HG02943 (cell line): ENCODE data around the gene ADAMTS12.
A peak's percentile ranks its signal among the peaks of the same experiment; 100 is the strongest.

Experiments
- ATAC-seq: cut with Tn5 transposase; IDR thresholded peaks from one replicate; pipeline ENCODE4 v1.9.1; 2021; ENCODE audit warnings: mild to moderate bottlenecking, low read depth, moderate library complexity; ENCODE audit not compliant: unreplicated experiment

Gene ADAMTS12, protein sequence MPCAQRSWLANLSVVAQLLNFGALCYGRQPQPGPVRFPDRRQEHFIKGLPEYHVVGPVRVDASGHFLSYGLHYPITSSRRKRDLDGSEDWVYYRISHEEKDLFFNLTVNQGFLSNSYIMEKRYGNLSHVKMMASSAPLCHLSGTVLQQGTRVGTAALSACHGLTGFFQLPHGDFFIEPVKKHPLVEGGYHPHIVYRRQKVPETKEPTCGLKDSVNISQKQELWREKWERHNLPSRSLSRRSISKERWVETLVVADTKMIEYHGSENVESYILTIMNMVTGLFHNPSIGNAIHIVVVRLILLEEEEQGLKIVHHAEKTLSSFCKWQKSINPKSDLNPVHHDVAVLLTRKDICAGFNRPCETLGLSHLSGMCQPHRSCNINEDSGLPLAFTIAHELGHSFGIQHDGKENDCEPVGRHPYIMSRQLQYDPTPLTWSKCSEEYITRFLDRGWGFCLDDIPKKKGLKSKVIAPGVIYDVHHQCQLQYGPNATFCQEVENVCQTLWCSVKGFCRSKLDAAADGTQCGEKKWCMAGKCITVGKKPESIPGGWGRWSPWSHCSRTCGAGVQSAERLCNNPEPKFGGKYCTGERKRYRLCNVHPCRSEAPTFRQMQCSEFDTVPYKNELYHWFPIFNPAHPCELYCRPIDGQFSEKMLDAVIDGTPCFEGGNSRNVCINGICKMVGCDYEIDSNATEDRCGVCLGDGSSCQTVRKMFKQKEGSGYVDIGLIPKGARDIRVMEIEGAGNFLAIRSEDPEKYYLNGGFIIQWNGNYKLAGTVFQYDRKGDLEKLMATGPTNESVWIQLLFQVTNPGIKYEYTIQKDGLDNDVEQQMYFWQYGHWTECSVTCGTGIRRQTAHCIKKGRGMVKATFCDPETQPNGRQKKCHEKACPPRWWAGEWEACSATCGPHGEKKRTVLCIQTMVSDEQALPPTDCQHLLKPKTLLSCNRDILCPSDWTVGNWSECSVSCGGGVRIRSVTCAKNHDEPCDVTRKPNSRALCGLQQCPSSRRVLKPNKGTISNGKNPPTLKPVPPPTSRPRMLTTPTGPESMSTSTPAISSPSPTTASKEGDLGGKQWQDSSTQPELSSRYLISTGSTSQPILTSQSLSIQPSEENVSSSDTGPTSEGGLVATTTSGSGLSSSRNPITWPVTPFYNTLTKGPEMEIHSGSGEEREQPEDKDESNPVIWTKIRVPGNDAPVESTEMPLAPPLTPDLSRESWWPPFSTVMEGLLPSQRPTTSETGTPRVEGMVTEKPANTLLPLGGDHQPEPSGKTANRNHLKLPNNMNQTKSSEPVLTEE (N-terminal part only)

DNA sequence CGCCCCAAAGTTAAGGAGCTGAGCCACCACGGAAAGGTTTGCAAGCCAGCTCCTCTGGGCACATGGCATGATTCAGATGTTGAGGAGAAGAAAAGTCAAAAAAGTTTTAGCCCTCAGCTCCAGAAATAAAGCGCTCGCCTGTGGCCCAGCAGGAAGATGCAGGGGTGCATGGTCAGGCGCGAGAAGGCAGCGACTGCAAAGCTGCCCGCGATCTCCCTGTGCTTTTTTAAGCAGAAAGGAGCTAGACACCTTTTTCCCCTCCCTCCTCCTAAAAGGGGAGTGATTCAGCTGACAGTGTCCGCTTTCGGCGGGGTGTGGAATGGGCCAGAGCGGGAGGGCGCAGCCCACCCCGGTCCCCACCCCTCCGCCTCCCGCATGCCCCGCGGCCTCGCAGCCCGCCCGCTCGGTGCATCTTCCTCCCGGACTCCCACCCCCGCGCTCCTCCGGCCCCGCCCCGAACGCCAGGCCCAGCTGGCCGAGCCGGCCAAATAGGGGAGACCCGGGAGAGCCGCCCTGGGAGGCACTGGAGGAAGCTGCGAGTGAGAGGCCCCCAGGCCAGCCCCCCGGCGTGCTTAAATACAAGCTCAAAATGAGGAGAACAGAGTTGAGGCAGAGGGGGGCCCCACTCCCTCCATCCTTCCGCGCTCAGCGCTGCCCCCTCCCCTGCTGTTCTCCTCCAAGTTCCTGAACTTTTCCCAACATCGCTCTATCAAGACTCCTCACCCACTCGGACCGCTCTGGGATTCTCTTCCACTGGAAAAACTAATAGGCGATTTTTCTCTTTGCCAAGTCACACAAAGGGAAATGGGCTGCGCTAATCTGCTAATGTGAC is at the start of gene ADAMTS12:
Gene ADAMTS12 (minus strand): TSS at position 203 of the 832 bp plus-strand sequence. CDS start 134 bp downstream, at position 69.
- no peak for ATAC-seq

DNA sequence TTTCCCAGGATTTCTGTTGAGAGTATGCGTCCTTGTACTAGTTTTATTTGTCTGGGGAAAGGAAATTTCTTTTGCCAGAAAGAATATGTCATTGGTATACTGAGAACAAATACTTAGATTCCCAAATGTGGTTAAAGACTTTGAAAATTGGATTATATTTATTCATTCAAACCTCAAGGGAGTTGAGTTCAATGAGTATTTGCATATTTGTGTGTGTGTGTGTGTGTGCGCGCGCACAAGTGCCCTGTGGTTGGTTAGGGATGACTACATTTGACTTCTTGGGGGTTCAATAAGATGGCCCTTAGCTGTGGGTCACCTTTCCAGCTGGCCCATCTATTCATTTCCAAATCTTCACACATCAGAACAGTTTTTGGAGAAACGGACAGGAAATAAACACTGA is 49.3 kb upstream of the ADAMTS12 start:
- ATAC-seq, result no peak

DNA sequence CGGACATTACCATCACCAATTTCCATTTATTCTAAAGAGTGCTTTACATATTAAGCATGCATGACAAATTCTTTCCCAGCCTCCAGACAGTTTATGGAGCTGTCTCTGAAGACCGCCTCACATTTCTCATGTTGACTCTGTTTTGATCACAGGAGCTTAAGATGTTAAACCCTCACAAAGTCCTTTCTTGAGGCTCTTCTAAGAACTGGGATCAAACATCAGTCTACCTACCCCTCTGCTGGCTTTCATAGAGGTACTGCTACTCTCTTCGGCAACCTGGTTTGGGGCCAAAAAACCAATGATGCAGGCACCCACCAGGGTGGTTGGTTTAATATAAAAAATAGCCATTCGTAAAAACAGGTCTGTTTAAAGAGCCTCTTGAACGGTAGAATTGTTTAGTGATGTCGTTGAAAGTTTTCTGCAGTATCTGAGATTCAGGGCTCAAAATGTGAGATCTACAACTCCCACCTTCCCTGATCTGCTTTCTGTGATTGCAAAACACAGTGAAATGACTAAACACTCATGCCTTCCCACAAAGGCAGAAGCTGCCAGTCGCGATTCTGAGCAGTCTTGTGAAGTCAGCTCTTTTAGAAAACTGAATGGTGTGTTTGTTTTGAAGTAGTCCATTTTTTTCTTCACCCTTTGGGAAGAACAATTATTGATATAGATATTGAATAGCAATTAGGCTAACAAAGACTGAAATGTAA is 47.9 kb upstream of the ADAMTS12 start:
- no peak for ATAC-seq

DNA sequence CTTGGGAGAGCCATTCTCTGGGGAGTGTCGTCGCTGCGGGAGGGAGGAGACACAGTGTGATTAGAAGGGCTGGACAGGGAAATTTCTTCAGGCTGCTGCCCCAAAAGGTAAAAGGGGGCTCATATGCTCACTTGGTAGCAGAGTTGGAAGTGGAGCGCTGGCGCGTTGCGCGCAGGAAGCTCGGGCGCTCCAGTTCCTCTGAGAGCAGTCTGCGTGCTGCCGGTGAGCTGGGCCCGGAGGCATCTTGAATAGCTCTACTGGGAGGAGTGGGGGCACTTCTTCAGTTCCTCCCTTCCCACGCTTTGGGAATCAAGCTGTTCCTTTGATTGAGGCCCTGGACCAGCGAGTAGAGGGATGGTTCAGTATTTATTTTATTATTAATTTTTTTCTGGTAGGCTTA is 47.1 kb upstream of the ADAMTS12 start:
- no peak for ATAC-seq

DNA sequence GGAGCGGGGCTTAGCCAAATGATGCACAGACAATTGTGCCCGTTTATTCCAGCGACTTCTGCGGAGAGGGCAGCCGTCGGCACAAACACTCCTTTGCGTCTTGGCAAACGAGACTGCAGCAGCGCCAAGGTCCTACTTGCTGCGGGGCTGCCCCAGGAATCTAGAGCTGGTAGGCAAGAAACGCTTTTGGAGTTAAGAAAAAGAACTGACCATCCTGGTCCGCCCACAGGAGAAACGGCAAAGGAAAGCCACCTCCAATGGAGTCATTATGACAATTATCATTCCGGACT is 46.7 kb upstream of the ADAMTS12 start:
- ATAC-seq, result no peak

DNA sequence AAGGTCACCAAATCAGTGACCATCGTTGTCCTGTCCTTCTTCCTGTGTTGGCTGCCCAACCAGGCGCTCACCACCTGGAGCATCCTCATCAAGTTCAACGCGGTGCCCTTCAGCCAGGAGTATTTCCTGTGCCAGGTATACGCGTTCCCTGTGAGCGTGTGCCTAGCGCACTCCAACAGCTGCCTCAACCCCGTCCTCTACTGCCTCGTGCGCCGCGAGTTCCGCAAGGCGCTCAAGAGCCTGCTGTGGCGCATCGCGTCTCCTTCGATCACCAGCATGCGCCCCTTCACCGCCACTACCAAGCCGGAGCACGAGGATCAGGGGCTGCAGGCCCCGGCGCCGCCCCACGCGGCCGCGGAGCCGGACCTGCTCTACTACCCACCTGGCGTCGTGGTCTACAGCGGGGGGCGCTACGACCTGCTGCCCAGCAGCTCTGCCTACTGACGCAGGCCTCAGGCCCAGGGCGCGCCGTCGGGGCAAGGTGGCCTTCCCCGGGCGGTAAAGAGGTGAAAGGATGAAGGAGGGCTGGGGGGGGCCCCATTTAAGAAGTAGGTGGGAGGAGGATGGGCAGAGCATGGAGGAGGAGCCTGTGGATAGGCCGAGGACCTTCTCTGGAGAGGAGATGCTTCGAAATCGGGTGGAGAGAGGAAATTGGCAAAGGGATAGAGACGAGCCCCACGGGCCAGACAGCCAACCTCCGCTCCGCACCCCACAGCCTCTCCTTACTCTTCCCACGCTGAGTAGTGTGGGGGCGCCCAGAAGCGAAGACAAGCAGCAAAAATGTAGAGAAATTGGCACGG is 46.1 kb upstream of the ADAMTS12 start:
- no peak for ATAC-seq

DNA sequence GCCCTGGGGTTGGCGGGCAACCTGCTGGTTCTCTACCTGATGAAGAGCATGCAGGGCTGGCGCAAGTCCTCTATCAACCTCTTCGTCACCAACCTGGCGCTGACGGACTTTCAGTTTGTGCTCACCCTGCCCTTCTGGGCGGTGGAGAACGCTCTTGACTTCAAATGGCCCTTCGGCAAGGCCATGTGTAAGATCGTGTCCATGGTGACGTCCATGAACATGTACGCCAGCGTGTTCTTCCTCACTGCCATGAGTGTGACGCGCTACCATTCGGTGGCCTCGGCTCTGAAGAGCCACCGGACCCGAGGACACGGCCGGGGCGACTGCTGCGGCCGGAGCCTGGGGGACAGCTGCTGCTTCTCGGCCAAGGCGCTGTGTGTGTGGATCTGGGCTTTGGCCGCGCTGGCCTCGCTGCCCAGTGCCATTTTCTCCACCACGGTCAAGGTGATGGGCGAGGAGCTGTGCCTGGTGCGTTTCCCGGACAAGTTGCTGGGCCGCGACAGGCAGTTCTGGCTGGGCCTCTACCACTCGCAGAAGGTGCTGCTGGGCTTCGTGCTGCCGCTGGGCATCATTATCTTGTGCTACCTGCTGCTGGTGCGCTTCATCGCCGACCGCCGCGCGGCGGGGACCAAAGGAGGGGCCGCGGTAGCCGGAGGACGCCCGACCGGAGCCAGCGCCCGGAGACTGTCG is 45.4 kb upstream of the ADAMTS12 start:
- ATAC-seq, result no peak

DNA sequence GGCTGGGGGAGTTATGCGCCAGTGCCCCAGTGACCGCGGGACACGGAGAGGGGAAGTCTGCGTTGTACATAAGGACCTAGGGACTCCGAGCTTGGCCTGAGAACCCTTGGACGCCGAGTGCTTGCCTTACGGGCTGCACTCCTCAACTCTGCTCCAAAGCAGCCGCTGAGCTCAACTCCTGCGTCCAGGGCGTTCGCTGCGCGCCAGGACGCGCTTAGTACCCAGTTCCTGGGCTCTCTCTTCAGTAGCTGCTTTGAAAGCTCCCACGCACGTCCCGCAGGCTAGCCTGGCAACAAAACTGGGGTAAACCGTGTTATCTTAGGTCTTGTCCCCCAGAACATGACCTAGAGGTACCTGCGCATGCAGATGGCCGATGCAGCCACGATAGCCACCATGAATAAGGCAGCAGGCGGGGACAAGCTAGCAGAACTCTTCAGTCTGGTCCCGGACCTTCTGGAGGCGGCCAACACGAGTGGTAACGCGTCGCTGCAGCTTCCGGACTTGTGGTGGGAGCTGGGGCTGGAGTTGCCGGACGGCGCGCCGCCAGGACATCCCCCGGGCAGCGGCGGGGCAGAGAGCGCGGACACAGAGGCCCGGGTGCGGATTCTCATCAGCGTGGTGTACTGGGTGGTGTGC is 44.7 kb upstream of the ADAMTS12 start, which contains the start of gene RXFP3:
Gene RXFP3 (plus strand): TSS at position 6 of the 636 bp plus-strand sequence. CDS start 355 bp downstream, at position 361.
- ATAC-seq, result no peak

DNA sequence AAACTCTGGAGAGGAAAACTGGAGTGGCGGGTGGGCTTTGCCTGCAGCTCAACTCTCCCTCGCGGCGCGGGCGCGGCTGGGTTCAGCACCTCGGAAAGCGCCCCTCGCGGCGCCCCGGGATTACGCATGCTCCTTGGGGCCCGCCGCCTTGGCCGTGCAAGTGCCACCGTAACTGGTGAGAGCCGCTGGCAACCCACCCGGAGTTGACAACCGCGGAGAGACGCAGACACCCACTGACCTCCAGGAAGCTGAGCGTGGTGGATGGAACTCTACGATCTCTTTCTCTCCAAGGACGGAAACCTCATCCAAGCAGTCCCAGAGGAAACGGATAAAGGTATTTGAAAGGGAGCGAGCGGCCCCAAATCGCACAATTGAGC is 44.2 kb upstream of the ADAMTS12 start:
- no peak for ATAC-seq

DNA sequence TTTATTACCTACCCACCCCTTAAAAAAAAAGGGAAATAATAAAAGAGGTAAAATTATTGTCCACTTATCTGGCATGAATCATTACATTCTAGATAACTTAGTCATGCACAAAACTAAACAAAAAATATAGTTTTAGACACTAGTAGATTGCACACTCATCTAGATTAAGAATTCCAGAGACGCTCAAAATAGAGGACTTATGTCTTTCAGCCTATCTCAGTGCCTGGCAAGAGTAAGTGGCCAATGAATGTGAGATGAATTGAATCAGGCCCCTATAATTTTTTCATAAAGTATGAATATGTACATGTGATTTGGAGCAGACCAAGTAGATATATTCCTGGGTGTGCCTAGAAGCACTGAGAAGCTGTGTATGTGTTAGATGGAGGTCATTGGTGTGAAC is 42.4 kb upstream of the ADAMTS12 start:
- ATAC-seq, result peak; percentile 26

DNA sequence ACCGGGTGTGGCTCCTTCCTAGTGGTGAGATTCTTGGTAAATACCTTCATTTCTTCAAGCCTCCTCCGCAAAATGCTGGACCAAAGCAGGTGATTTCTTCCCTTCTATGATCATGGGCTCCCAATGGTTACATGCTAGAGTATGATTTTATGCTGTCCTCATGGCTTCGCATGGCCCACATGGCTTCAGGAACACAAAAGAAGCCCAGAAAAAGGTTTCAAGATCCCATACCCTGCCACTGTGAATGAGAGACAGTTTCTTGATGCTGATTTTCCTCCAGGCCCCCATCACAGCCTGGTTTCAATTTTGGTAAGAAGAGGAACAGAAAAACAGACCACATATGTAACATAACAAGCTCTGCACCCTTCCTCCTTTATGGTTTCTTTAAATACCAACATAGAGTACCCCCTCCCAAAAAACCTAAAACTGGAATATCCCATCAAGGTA is 42.0 kb upstream of the ADAMTS12 start:
- peak; percentile 73 for ATAC-seq

DNA sequence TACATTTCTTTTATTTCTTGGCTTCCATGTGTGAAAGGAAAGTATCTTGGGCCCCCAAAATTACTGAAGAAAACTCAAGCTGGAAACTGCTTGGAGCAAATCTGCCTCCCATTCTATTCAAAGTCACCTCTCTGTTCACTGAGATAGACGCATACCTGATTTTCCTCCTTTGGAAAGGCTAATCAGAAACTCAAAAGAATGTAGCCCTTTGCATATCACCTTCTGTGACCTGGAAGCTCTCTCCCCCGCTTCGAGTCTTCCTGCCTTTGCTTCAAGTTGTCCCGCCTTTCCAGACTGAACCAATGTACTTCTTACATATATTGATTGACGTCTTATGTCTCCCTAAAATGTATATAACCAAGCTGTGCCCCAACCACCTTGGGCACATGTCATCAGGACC is 39.3 kb upstream of the ADAMTS12 start:
- ATAC-seq, result no peak

DNA sequence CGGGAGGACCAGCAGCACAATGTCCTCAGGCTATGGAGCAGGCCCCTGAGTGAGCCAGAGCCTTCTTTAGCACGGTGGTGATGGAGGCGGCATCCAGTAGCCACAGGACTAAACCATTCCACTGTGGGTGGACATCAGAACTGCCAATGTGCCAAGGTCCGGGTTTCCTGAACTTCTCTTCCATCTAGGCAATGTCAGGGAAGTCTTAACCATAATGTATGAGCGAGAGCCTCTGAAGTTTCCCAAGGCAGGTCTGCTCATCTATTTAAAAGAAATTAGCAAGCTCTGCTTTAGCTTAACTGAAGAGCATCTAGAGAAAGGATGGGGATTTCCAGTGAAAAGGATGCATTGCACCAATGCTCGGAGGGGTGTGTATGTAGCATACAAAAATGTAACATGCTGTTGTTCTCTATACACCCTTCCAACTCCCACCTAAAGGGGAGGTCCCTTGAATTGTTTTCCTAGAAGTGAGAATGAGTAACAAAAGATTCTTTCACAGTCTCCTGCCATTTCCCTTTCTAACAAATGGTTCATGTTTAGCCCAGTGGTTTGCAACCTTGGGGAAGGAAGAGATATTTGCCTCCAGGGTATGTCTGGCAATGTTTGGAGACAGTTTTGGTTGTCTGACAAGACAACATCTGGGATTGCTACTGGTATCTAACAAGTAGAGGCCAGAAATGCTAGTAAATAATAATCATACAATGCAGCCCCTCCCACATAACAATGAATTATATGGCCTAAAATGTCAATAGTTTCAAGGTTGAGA is 38.3 kb upstream of the ADAMTS12 start:
- ATAC-seq, result no peak

DNA sequence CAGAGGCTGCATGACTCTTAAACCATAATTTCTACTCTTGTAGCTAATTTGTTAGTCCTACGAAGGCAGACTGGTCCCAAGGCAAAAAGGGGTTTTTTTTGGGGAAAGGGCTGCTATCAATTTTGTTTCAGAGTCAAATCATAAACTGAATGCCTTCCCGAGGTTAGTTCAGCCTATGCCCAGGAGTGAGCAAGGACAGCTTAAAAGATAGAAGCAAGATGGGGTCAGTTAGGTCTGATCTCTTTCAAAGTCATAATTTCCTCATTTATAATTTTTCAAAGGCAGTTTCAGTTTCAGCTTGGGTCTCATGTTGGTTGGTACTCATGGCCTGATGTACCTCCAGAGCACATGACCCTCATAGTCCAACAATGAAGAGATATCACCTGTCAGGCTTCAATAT is 36.5 kb upstream of the ADAMTS12 start:
- no peak for ATAC-seq

DNA sequence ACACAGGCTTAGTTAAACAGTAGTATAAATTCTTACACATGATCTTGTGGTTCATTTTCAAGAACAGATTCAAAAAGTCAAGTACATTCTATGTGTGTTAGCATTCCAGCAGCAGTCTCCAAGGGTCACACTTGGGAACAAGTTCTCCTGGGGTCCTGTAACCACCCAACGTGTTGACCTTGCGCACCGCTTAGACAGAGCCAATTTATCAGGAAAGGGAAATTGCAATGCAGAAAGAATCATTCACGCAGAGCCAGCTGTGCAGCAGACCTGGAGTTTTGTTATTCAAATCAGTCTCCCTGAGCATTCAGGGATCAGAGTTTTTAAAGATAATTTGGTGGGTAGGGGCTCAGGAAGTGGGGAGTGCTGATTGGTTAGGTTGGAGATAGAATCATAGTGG is 35.9 kb upstream of the ADAMTS12 start:
- ATAC-seq, result no peak

DNA sequence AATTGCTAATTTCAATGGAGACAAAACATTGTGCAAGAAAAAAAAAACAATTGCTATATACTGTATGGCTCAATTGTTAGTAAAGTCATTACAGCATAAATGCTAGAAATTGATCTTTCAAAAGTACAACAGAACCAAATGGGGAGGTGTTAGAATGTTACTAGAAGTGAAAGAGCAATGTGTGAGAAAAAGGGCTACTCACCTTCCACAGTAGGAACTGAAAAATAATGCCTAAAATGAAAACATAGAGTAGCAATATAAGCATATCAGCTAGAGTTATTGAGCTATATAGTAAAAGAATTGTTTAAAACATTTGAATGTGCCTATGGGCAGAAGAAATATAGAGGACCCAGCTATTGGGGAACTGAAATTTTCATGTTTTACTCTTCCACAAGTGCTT is 33.5 kb upstream of the ADAMTS12 start:
- no peak for ATAC-seq

DNA sequence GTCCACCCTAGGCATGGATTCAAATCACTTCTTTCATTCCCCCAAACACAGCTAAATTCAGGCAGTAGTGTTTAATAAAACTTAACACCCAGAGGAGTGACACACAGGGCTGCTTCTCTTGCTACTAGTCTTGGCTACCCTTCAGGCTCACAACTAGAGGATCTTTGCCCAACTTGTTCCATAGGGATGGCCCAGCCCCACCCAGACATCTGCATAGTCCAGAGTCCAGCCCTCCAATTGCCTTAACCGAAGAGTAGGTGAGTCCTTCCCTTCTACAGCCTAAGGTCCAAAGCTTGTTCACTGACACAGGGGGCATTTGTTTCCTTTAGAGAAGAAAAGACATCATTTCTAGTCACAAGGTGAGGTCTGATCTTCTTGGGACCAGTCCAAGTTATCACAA is 29.2 kb upstream of the ADAMTS12 start:
- no peak for ATAC-seq
